Urothelium cell line (cell line): ENCODE measurements around the gene ELF5.

Experiments
- DNase-seq: peaks from one replicate; pipeline ENCODE4 v3.0.0; 2011; ENCODE audit warnings: low spot score, mixed read lengths
- FAIRE-seq: peaks from 2 replicates; lab custom pipeline; 2011; peaks lifted over from hg19 to GRCh38; lab: Jason Lieb, UNC

The ELF5 gene

DNA sequence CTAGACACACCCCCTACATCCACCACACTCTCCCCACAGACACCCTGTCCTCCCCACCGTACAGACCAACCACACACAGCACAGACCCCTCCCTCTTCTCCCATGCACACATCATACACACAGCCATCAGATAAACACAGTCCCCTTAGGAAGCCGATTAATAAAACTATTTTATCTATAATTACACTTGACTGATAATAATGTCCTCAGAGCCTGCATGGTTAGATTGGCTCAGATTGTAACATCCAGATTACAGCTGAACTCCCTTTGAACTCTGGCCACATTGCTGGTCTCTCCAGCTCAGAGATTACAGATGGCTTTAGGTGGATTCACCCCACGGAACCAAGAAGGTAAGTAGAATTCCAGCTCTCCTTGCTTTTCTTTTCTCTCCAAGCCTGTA, 9.5 kb upstream of the ELF5 start:
- FAIRE-seq (no peak), DNase-seq (no peak)

DNA sequence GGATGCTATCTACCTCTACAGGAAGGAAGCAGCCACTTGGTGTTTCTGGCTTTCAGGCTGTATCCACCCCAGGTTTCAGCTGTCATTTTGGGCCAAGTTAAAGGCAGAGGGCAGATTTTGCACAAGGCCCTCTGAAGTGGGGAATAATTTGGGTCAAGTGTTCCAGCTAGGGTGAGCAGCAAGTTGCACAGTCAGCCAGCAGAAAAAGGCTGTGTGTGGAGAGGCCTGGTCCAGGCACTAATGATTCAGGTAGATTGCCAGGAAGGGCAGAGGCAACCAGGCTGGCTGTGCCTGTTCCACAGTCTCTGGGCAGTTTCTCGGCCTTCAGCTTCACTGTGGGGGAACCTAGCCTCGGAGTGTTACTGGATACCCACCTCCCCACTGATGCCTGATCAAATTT, 8.6 kb upstream of the ELF5 start:
- FAIRE-seq: no peak
- no peak for DNase-seq

DNA sequence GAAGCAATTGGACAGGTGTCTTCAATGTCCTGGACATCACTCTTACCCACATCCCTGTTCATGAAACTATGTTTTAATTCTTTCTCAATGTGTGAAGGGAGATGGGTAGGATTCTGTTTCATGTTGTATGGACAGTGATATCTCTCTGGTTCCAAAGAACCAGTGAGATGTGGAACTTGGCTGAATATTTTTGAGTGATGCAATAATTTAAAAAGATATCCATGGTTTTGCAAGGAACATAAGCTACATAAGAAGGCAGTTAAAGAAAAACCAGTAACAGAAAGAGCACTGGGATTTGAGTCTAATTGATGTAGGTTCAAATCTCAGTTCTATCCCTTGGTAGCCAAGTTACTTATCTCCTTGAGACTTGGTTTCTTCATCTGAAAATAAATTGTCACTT, 7.7 kb upstream of the ELF5 start:
- FAIRE-seq (no peak), DNase-seq (no peak)

DNA sequence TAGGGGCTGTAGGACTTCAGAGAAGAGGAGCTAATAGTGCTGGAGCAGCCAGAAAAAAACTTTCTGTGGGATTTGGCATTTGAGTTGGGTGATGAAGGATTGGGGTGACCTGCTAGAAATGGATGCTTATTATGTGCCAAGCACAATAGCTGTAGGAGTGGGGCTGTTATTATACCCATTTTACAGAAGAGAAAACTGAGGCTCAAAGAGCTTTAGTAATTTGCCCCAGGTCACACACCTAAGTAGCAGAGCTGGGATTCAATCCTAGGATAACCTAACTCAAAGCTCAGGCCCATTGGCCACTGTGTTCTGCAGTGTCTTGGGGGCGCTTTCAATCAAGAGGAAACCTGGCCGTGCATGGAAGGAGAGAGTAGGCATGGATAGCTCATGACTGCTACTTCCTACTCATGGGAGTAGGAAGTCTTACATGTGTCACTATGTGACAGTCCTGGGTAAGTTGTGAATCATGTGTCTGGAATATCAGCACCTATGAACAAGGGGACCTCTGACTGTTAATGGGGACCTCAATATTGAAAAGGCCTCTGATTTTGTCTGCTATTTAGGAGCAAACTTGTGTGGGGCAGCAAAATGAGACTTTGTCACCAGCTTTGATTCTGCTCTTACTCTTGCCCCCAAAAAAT, 6.1 kb upstream of the ELF5 start:
- no peak for DNase-seq
- no peak for FAIRE-seq

DNA sequence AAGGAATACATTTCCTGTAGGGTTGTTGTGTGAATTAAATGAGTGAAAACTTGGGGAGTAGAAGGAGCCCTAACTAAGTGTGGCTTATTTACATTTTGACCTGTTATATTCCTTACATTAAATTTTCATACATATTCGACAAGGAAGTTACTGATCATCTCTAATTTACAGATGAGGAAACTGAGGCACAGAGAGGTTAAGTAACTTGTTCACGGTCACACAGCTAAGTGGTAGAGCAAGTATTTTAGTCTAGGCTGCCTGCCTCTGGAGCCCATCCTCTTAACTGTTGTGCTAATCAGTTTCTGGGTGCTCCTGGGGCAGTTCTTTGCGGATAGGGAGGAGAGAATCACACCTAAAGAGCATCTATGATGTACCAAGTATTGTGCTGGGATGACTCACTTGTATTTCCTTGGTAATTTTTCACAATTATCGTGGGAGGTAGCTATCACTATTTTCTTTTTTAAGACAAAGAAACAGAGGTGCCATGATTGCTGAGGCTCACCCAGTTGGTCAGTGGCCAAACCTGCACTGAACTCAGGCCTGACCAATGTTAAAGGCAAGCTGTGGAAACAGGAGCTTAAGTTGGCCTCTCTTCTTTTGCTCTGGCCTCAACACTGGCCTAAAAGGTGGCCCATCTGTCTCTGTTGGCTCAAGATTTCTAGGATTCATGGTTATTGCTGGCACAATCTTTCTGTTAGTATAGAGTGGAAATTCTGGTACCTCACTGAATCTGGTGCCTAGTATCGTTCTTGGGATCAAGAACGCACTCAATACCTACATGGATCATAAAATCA, 2.9 kb upstream of the ELF5 start:
- no peak for FAIRE-seq
- DNase-seq: no peak

DNA sequence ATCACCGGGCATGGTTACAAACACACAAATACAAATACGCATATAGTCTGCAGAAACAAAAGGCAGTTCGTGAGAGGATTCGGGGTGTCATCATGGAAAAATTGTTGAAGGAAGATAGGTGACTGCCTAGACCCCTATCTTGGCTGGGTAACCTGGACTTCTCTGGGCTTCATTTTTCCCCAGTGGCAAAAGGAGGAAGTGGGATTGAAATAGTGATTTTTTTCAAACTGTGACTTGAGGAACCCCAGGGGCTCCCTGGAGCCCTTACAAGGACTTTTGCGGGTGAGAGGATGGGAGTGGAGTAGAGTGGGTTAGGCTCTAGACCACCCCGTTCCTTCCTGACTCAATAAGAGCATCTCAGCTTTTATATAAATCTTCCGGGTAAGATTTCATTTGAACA, 1.0 kb upstream of the ELF5 start:
- DNase-seq: no peak
- FAIRE-seq: no peak

DNA sequence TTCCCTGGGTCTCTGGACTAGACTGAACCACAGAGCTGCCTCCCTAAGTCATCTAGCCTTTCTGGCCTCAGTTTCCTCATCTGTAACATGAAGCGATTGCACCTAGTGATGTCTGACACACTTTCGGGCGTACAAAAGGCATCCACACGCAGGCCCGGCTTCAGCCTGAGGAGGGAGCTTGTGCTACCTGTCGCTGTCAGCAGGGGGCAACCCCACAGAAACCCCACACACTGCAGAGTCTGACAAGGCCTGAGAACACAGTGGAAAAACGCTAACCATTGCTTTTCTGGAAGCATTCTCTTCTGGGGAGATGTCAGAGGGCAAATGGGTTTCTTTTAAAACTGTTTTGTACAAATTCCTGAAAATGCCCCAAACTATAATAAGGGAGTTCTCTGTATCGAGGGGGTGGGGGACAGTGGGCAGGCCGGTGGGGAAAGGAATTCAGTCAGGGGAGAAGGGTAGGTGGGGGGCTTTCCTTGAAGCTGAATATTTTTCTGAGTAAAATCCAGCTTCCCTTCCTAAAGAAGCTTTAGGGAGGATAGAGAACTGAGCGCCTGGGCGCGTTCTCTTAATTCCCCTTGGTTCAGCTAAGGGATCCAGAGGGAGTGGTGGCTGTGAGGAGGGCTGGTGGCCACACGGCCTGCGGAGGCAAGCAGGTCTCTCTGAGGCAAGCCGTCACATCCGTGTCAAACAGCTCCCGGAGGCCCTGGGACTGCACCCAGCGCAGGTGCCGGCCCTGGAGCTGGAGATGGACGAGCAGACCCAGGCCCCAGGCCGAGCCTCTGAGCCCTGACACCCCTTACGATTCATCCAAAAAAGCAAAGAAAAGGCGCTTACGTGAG, 533 bp downstream of the ELF5 start:
- FAIRE-seq (no peak), DNase-seq (peak; percentile 84)

DNA sequence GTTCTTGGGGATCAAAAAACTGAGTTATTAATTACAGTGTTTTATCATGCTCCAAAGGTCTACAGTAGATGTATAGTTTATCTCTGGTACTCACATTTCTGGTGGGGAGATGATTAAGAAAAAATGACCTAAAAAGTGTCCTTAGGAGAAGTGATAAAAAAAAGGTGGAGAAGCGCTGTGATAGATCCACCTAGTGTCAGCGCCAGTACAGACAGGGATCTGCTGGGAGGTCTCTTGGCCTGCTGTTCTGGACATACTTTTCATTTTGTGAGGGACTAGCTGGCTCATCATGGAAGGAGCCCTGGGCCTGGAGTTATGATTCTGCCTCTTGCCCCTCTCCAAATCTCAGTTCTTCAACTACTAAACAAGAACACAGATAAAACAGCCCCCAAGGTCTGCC, 2.9 kb downstream of the ELF5 start:
- DNase-seq (no peak), FAIRE-seq (no peak)

DNA sequence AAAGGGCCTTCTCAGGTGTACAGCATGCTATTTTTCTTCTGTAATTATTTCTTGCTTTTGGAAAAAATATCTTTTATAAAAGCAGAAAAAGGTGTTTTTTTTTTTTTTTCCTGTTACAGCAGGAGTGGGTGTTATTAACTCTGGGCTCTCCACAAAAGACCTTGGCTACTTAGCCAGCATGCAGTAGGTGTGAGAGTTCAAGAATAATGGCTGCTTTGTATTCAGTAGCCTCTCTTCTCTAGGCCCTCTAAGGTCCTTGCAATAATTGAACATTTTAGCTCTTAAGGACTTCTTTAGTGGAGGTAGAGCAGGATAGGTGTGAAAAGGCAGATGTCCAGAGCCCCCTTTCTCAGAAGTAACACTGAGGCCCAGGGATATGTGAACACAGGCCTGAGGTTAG, 3.4 kb downstream of the ELF5 start:
- DNase-seq: no peak
- no peak for FAIRE-seq

DNA sequence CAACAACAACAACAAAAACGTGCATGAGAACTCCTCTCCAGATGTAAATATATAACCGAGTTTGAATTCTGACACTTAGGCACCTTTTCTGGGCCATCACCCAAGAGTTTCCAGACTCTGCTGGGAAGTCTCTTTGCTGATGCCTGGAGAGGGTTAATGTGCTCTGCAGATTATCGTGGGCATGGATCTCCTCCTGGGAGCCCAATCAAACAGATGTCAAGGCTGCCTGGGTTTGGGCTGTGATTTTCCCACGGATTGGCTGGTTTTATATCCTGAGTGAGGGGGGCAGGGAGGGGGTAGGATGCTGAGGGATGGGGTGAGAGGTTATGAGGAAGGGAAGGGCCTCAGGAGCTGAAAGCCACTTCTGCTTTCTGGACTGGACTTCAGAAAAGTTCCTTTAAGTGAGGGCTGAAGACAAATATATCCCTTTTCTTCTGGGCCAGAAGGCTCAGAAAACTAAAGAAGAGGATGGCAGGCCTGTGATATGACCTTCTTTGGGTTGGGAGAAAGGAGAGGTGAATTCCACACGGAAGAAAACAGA, 4.2 kb downstream of the ELF5 start:
- DNase-seq (no peak), FAIRE-seq (no peak)

DNA sequence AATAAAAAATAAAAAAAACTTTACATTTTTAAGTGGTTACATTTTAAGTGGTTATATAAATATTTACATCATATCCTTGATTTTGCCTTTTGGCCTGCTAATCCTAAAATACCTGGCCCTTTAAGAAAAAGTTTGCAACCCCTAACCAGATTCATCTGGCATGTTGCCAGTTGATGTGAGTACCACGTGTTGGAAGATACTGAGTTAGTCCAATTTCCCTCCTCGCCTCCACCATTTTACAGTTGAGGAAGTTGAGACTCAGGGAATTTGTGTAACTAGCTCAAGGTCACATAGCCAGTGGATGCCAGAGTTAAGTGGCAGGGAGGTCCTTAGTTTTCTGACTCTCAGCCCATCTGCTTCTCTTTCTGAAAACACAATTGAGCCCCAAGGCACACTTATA, 5.1 kb downstream of the ELF5 start:
- FAIRE-seq: no peak
- DNase-seq: no peak

DNA sequence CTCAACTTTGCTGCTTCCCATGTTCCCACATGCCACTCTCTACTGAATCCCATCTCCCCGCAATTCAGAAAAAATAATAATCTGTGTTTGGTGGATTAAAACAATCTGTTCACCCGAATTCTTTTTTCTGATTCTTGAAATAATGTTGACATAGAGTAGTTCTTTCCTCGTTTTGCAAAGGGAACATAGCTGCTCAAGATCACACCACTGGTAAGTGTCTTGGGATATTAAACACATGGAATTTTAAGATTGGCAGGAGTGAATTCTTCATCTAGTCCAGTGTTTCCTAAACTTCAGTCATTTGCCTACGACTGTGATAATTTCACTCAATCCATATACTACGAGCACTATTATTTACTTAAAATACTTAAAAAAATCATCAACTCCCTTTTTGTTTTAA, 6.0 kb downstream of the ELF5 start:
- DNase-seq (no peak), FAIRE-seq (no peak)

DNA sequence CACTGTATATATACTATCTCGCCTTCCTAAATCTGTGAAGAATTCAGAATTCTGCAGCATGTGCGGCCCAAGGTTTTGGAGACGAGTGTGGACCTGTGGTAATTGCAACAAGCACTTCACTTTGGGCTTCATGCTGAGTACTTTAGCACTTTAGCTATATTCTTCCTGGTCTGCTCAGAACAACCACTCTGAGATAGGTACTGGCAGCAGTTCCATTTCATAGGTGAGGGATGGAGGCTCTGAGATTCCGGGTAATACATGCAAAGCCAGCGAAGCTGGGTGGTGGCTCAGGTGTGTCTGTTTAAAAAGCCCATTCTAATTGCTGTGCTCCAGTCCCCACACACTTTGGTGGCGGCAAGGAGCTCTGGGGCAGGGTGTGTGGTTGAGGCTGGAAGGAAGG, 6.4 kb downstream of the ELF5 start:
- FAIRE-seq (no peak), DNase-seq (no peak)

DNA sequence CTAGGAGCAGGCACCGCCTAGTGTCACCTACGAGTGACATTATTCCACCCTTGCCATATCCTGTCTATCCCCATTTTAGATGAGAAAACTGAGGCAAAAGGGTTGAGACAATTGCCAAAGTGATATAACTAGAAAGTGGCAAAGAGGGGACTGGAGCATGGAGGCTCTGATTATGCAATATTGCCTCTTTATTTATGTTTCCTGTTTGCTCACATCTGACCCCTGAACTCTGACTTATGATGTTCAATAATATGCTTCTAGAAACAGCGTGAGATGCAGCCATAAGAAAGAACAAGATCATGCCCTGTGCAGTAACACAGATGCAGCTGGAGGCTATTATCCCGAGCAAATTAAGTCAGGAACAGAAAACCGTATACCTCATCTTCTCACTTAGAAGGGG, 7.7 kb downstream of the ELF5 start:
- FAIRE-seq: no peak
- no peak for DNase-seq

DNA sequence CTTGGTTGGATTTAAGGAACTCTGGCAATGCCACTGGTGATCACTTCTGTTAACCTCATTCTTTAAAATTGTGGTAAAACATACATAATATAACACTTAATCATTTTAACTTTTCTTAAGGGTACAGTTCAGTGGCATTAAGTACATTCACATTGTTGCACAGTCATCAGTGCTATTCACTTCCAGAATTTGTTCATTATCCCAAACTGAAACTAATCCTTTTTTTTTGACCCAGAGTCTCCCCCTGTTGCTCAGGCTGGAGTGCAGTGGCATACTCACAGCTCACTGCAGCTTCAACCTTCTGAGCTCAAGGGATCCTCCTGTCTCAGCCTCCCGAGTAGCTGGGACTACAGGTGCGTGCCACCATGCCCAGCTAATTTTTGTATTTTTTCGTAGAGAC, 10.6 kb downstream of the ELF5 start:
- FAIRE-seq: no peak
- DNase-seq: no peak

DNA sequence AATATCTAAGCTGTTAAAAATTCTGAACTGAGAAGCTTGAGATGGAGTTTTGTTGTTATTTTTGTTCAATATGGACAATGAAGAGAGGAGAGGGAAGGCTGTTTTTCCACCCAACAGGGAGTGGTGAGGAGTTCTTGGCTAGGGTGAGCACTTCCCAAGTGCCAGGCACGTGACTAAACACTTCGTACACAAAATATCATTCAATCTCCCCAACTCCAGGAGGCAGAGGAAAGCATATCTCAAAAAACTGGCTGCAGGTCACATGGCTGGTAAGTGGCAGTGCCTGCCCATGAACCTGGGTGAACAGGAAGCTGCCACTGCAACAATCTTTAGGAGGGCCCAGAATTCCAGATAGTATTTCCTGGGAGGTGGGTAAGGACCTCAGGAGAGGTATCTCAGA, 11.6 kb downstream of the ELF5 start:
- FAIRE-seq (no peak), DNase-seq (no peak)

DNA sequence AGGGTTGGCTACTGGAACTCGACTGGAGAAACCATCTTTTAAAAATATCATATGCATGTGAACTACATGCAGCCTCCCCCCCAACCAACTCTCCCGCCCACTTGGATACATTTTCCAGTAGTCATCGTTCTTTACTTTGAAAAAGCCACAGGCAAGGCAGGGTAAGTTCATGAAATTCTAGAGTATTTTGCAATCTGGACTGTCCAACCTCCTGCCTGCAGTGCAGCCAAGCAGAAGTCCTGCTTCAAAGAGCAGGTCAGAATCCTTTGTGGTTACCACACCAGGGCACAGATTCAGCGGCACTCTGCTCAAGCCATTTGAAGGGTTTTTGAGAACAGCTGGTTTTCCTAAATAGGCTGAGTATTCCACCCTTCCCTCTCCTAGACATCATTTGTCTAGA, 12.1 kb downstream of the ELF5 start:
- peak; percentile 24 for DNase-seq
- FAIRE-seq: no peak

DNA sequence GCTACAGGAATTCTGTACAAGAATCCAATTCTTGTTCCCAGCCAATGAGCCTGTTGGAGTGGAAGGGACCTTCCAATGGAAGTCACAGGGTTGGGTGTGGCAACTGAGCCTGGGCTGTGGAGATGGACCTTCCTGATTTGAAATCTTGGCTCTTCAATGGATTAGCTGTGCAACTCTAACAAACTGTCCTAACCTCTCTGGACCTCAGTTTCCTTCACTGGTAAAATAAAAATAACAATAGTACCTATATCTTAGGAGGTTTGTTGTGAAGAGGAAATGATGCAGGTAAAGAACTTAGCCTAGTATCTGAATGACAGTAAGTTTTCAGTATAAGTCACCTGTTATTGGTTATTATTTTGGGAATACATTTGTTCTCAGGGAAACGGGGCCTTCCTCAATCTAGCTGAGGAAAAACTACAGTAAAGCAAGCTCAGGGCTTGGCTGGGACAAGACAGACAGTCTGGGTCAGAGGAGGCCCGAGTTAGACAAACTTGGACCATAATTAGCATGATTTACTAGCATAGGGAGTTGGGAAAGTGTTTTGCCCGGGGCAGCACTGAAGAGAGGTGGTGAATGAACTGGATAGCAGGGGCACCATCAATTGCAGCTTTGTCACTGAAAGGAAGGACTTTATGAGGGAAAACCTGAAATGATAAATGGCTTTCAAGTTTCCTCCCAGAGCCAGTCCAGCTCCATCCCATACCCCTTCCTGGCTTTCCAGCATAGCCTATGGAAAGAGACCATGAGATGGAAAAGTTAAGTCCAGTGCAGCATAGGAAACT, 13.7 kb downstream of the ELF5 start:
- DNase-seq (no peak), FAIRE-seq (no peak)

DNA sequence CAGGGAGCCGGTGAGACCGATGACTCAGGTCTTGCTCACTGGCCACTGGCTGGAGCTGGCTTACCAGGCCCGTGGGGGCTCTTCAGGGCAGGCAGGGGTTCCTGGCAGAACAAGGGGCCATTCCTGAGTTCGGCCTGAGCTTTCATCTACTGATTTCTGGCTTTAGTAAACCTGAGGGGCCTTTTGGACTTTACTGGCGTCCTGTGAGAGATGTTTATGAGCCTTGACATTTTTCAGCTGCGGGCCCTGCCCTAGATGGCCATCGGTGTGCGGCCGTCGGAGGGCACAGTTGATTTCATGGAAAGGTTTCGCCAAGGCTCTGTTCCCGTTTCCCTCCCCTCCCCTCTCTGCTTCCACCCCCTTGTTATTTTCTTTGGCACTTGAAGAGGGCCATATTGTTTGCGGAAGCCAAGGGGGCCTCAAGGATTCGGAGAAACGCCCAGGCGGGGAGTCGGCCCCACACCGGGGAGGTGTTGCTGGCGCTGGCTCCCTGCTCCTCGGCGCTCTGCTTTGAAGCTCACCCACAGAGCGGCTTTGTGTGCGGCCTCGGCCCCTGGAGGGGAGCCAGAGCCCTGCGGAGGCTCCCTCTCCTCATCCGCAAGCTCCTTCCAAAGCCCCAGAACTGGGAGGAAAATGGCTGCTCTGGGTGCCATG, 17.7 kb downstream of the ELF5 start:
- FAIRE-seq (no peak), DNase-seq (peak; percentile 78)

DNA sequence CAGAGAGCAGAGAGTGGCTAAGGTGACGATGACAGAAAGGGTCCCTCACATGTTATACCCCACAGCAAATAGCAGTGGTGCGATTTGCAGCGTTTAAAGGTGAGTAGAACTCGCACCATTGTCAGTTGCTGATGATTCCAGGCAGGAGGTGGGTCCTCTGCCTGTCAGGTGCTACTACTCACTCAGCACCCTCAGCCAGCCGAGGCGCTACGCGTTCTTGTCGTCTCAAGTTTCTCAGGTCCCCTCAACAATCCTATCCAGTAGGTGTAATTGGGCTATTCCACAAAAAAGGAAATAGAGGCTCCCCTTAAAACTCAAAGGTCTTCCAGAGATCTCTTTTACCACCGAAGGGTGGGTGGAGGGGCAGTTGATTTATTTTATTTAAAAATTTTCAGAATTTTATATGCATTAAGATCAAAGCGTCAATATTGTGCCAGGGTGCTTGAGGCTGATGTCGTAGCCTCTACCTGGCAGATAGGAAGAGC, 18.3 kb downstream of the ELF5 start:
- DNase-seq: peak; percentile 29
- no peak for FAIRE-seq
